IMR-90 (cell line): Measurements from ENCODE around the gene CHRNA7. TPM values are rescaled to one million over a fixed set of nuclear protein-coding genes. Genes with fewer than 3 reads are reported as not detected.

Experiments
- ATAC-seq: fragments of 200-7000 bp; cut with Tn5 transposase; 2 replicates; pipeline ENCODE4 v1.9.1; 2020; ENCODE audit warnings: low read depth, mild to moderate bottlenecking, moderate library complexity
- BruUV-seq: library from RNA; stranded (reverse); fragments of 400-500 nt; replicated peaks from 2 replicates; lab custom pipeline; 2021; lab: Mats Ljungman, UMichigan
- CTCF ChIA-PET: fragments of 300-600 bp; formaldehyde crosslinking; extraction: SDS; loops from one replicate; lab custom pipeline; 2021; ENCODE audit warnings: antibody characterized with exemption; lab: Yijun Ruan, JAX
- POLR2A ChIA-PET: fragments of 300-600 bp; sonication (Branson Sonifier 250); formaldehyde crosslinking; loops from one replicate; lab custom pipeline; 2022; ENCODE audit warnings: antibody characterized with exemption; ENCODE audit not compliant: unreplicated experiment; lab: Charles Lee
- DNase-seq: peaks from one replicate; pipeline ENCODE4 v3.0.0; 2013
- H2AFZ ChIP-seq: replicated peaks from 2 replicates; pipeline ENCODE3; 2013; ENCODE audit warnings: low read length, mild to moderate bottlenecking; ENCODE audit not compliant: poor library complexity
- H2AK5ac ChIP-seq: 2 replicates; pipeline ENCODE4 v1.6.1; 2013; ENCODE audit warnings: low read depth, low read length, inconsistent platforms
- H2AK9ac ChIP-seq: replicated peaks from 2 replicates; pipeline ENCODE3; 2013; ENCODE audit warnings: mild to moderate bottlenecking, low read depth, low read length, moderate library complexity; ENCODE audit not compliant: poor library complexity
- H2BK120ac ChIP-seq: 2 replicates; pipeline ENCODE4 v1.6.1; 2013; ENCODE audit warnings: low read depth, low read length, inconsistent platforms
- H2BK15ac ChIP-seq: 3 replicates; pipeline ENCODE4 v1.6.1; 2013; ENCODE audit warnings: low read depth, low read length, inconsistent platforms
- H2BK20ac ChIP-seq: 2 replicates; pipeline ENCODE4 v1.6.1; 2013; ENCODE audit warnings: low read depth, mild to moderate bottlenecking, inconsistent platforms, low read length, moderate library complexity
- H2BK5ac ChIP-seq: 2 replicates; pipeline ENCODE4 v1.6.1; 2013; ENCODE audit warnings: mild to moderate bottlenecking, low read depth, low read length, inconsistent platforms; ENCODE audit not compliant: poor library complexity, severe bottlenecking
- H3K14ac ChIP-seq: replicated peaks from 2 replicates; pipeline ENCODE4 v1.6.1; 2013; ENCODE audit warnings: low read depth, low read length, inconsistent platforms
- H3K18ac ChIP-seq: 2 replicates; pipeline ENCODE4 v1.6.1; 2013; ENCODE audit warnings: low read depth, low read length, control low read depth
- H3K23ac ChIP-seq: 2 replicates; pipeline ENCODE4 v1.6.1; 2013; ENCODE audit warnings: low read depth, low read length, inconsistent platforms
- H3K27ac ChIP-seq: 2 replicates; pipeline ENCODE4 v1.5.1; 2013; ENCODE audit warnings: mild to moderate bottlenecking, control low read depth, low read length; ENCODE audit not compliant: insufficient read depth
- H3K27me3 ChIP-seq: 2 replicates; pipeline ENCODE4 v1.6.1; 2013; ENCODE audit warnings: low read length; ENCODE audit not compliant: control insufficient read depth, insufficient read depth
- H3K36me3 ChIP-seq: 2 replicates; pipeline ENCODE4 v1.6.1; 2013; ENCODE audit warnings: low read length, mixed read lengths; ENCODE audit not compliant: control insufficient read depth, insufficient read depth
- H3K4ac ChIP-seq: 2 replicates; pipeline ENCODE4 v1.6.1; 2013; ENCODE audit warnings: low read depth, low read length, inconsistent platforms
- H3K4me1 ChIP-seq: 2 replicates; pipeline ENCODE4 v1.6.1; 2013; ENCODE audit warnings: low read length, mixed read lengths; ENCODE audit not compliant: control insufficient read depth, insufficient read depth
- H3K4me2 ChIP-seq: 2 replicates; pipeline ENCODE4 v1.6.1; 2013; ENCODE audit warnings: low read depth, mild to moderate bottlenecking, control low read depth, low read length, moderate library complexity
- H3K4me3 ChIP-seq: 2 replicates; pipeline ENCODE4 v1.5.1; 2013; ENCODE audit warnings: low read depth, mild to moderate bottlenecking, control low read depth, low read length, moderate library complexity; ENCODE audit not compliant: insufficient read depth
- H3K56ac ChIP-seq: 2 replicates; pipeline ENCODE4 v1.6.1; 2013; ENCODE audit warnings: low read length, inconsistent platforms; ENCODE audit not compliant: insufficient read depth; ENCODE audit errors: extremely low read depth
- H3K79me1 ChIP-seq, 2 experiments: 2 replicates each; pipeline ENCODE4 v1.6.1; 2013; ENCODE audit warnings: low read length in 2 of 2, inconsistent platforms in 1 of 2, low read depth in 1 of 2
- H3K9ac ChIP-seq: 2 replicates; pipeline ENCODE4 v1.6.1; 2013; ENCODE audit warnings: low read depth, low read length, control low read depth
- H3K9me1 ChIP-seq: 2 replicates; pipeline ENCODE4 v1.6.1; 2013; ENCODE audit warnings: low read length, inconsistent platforms; ENCODE audit not compliant: insufficient read depth
- H3K9me3 ChIP-seq: 2 replicates; pipeline ENCODE4 v1.6.1; 2013; ENCODE audit warnings: low read length; ENCODE audit not compliant: control insufficient read depth, insufficient read depth
- H4K20me1 ChIP-seq: 2 replicates; pipeline ENCODE4 v1.6.1; 2013; ENCODE audit warnings: low read length, inconsistent platforms; ENCODE audit not compliant: insufficient read depth
- H4K5ac ChIP-seq: 2 replicates; pipeline ENCODE4 v1.6.1; 2013; ENCODE audit warnings: mild to moderate bottlenecking, low read depth, low read length, control low read depth
- H4K8ac ChIP-seq, 2 experiments: 2 replicates each; pipeline ENCODE4 v1.6.1; 2013; ENCODE audit warnings: low read depth in 2 of 2, low read length in 2 of 2, control low read depth in 1 of 2, inconsistent platforms in 1 of 2
- H4K91ac ChIP-seq: 2 replicates; pipeline ENCODE4 v1.6.1; 2013; ENCODE audit warnings: low read depth, low read length, inconsistent platforms; ENCODE audit not compliant: insufficient read depth
- FOS ChIP-seq: fragments of 150-350 bp; IDR thresholded peaks from 2 replicates; pipeline ENCODE4 v1.6.1; 2016; ENCODE audit warnings: low read depth, low read length
- WGBS, 2 experiments: methylation state at CpG; one replicate each; pipeline versions ENCODE4 v1.1.5 to v1.1.7; 2013; ENCODE audit warnings: missing lambda C conversion rate in 2 of 2; ENCODE audit not compliant: insufficient read length in 1 of 2; ENCODE audit errors: extremely low coverage in 2 of 2; 5-methylcytosine and 5-hydroxymethylcytosine counted together
- dilution Hi-C: fragments of 300-500 bp; cut with HindIII; formaldehyde crosslinking; loops from one replicate; pipeline ENCODE4 v1.14.3; 2018; ENCODE audit warnings: low sequenced_read_pairs; ENCODE audit not compliant: unreplicated experiment
- in situ Hi-C: fragments of 300-500 bp; cut with MboI; formaldehyde crosslinking; loops from 3 replicates; pipeline ENCODE4 v1.14.3; 2019; ENCODE audit warnings: low sequenced_read_pairs, inconsistent platforms, mixed read lengths
- intact Hi-C: fragments of 100-400 bp; cut with micrococcal nuclease; formaldehyde crosslinking; loops from 2 replicates; pipeline ENCODE4 v1.10.0; 2022
- polyA plus RNA-seq, 3 experiments: library from polyadenylated mRNA; depleted of rRNA; stranded (reverse); fragments of >200 nt; gene quantifications; 2 replicates each; pipeline ENCODE4 v1.2.3, GENCODE V29; 2012; ENCODE audit warnings: low replicate concordance in 1 of 3
- total RNA-seq: library from RNA; depleted of rRNA; stranded (reverse); fragments of >200 nt; gene quantifications from 2 replicates; pipeline ENCODE4 v1.2.3, GENCODE V29; 2012

Gene CHRNA7
- total and polyA plus RNA-seq, 2 of the 4 experiments (the other 2 are of a cell fraction): 0.10 TPM; not detected in 1

GRCh38 chr15:32131803-32132202 is 101.5 kb downstream of the CHRNA7 start:
- intact Hi-C loops: no loop called here
- dilution Hi-C loops: no loop called here

More at GRCh38 chr15:32131803-32132202, 101.5 kb downstream of the CHRNA7 start:
- Histone ChIP-seq H3K56ac (no peak overlapping the region), H4K8ac (no peak overlapping the region), H2AFZ (no peak overlapping the region), H3K23ac (no peak overlapping the region), H3K14ac (no peak overlapping the region), H3K4me2 (no peak overlapping the region), H4K91ac (no peak overlapping the region), H2BK15ac (no peak overlapping the region), H3K9me1 (no peaks in the 10 kb centered on the region), H2BK120ac (no peak overlapping the region), H3K79me1 (no peaks in the 10 kb centered on the region), H3K9ac (no peak overlapping the region), H3K4me3 (no peak overlapping the region), H3K9me3 (no peaks in the 10 kb centered on the region), H3K36me3 (no peaks in the 10 kb centered on the region), H2BK20ac (no peak overlapping the region), H3K4me1 (no peaks in the 10 kb centered on the region), H3K18ac (no peak overlapping the region), H3K4ac (no peak overlapping the region), H2AK9ac (no peak overlapping the region), H3K27ac (no peak overlapping the region), H2BK5ac (no peak overlapping the region), H4K5ac (no peak overlapping the region), H4K20me1 (no peaks in the 10 kb centered on the region), H2AK5ac (no peak overlapping the region), H3K27me3 (no peaks in the 10 kb centered on the region)
- in situ Hi-C loops: no loop called here
- no peak for DNase-seq
- CTCF ChIA-PET: no interaction called here
- no peak for TF ChIP-seq FOS
- WGBS, 2 experiments: 83% methylated on average over 1 of the region's 4 CpGs; no CpG with 5 or more reads in 1 of the 2 experiments
- POLR2A ChIA-PET: no interaction called here
- ATAC-seq: no peak
- no TSS peak for BruUV-seq
